Measurements from ENCODE around the gene FUBP3.

- TF ChIP-seq GATA2 (IDR thresholded peaks at IDR 0.05; ENCODE audit: low read depth, low read length) = no peak; the same call in 1 of the 2 replicates
- no peak for TF ChIP-seq GATA3 (IDR thresholded peaks at IDR 0.05; ENCODE audit: low read depth, low read length)
Observed at GRCh38 chr9:130672933-130673615, 93.7 kb downstream of the FUBP3 start.
